Astrocyte of the cerebellum (primary cell): ENCODE measurements around the gene OSCAR.

Source experiments
- DNase-seq: peaks from one replicate; pipeline ENCODE4 v3.0.0-alpha.2; 2011; ENCODE audit warnings: low read depth
- H3K4me3 ChIP-seq: 2 replicates; pipeline ENCODE4 v1.5.1; 2011; ENCODE audit warnings: mild to moderate bottlenecking, low read depth, low read length, moderate library complexity
- in situ Hi-C: cut with HindIII; loops from 2 replicates; pipeline ENCODE4 v1.10.0; 2017; ENCODE audit warnings: low sequenced_read_pairs
- TF ChIP-seq, protein P1 (sequence below): IDR thresholded peaks from 2 replicates; pipeline ENCODE4 v1.5.1; 2012; ENCODE audit warnings: low read length, low read depth, moderate library complexity, mild to moderate bottlenecking; ENCODE audit errors: missing control alignments

Gene OSCAR

GRCh38 chr19:54084410-54084809 lies 16.2 kb downstream of the OSCAR start:
- TF ChIP-seq, protein P1, sequence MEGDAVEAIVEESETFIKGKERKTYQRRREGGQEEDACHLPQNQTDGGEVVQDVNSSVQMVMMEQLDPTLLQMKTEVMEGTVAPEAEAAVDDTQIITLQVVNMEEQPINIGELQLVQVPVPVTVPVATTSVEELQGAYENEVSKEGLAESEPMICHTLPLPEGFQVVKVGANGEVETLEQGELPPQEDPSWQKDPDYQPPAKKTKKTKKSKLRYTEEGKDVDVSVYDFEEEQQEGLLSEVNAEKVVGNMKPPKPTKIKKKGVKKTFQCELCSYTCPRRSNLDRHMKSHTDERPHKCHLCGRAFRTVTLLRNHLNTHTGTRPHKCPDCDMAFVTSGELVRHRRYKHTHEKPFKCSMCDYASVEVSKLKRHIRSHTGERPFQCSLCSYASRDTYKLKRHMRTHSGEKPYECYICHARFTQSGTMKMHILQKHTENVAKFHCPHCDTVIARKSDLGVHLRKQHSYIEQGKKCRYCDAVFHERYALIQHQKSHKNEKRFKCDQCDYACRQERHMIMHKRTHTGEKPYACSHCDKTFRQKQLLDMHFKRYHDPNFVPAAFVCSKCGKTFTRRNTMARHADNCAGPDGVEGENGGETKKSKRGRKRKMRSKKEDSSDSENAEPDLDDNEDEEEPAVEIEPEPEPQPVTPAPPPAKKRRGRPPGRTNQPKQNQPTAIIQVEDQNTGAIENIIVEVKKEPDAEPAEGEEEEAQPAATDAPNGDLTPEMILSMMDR, result no peak
- in situ Hi-C loops, result no loop called here
- no peak for DNase-seq
- no peak overlapping the region for H3K4me3 ChIP-seq

DNA sequence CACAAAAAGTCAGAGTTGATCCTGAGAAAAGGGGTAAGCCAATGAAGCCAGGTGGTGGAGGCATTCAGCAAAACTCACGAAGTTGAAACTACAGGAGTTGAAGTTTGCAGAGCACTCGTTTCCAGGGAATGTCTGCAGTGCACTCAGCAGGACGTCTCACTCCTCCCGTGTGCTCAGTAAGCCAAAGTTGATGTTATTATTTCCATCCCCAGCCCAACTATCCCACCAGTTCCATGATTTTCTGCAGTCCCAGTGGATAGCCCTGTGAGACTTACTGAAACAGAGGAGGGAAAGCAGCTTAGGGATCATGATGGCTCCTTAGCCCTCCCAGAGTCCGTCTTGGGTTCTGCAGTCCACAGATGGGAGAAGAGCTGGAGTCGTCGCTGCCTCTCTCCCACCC lies 19.6 kb downstream of the OSCAR start, which contains the start of gene TARM1:
TSS of gene TARM1 (minus strand) at position 334 of the 400 bp plus-strand sequence. CDS start at position 309, 25 bp downstream.
- no peak for DNase-seq
- TF ChIP-seq, protein P1, result no peak
- no peak within 1 kb of the TSS for H3K4me3 ChIP-seq
- in situ Hi-C loops, result no loop called here

- in situ Hi-C loops, result no loop called here
- no peak overlapping the region for H3K4me3 ChIP-seq
- TF ChIP-seq, protein P1, result no peak
- DNase-seq, result no peak
Measured at GRCh38 chr19:54077334-54077733, 23.3 kb downstream of the OSCAR start.

GRCh38 chr19:54074851-54075250 lies 25.8 kb downstream of the OSCAR start:
- H3K4me3 ChIP-seq, result no peak overlapping the region
- TF ChIP-seq, protein P1, result no peak
- no peak for DNase-seq
- in situ Hi-C loops, result no loop called here

DNA sequence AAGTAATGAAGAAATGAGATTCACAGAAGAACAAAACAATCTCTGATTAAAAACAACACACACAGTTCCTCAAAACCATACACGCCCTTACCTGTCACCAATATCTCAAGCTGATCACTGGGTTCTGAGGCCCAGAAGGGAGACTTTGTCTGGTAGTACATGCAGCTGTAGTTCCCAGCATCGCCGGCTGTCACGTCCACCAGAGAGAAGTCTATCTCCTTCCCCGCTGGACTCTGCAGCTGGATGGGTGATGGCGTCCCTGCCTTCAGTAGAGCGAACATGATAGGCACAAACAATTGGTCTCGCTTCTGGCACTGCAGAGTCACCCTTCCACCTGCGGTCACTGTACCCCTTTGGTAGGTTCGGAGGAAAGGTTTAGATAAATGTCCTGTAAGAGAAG lies 26.8 kb downstream of the OSCAR start:
- TF ChIP-seq, protein P1, result no peak
- in situ Hi-C loops, result no loop called here
- H3K4me3 ChIP-seq, result no peak overlapping the region
- no peak for DNase-seq

DNA sequence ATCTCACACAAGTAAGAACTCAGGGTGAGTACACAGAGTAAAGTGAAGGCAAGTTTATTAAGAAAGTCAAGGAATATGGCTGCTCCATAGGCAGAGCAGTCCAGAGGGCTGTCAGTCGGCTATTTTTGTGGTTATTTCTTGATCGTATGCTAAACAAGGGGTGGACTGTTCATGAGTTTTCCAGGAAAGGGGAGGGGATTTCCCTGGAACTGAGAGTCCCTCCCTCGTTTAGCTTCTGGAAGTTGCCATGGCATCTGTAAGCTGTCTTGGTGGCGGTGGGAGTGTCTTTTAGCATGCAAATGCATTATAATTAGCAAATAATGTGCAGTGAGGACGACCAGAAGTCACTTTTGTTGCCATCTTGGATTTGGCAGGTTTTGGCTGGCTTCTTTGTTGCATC lies 31.1 kb downstream of the OSCAR start:
- H3K4me3 ChIP-seq, result no peak overlapping the region
- TF ChIP-seq, protein P1, result no peak
- in situ Hi-C loops, result no loop called here
- no peak for DNase-seq
